ENCODE results near the gene PRRC2C.
"Not testable (repeated sequence)": the region's sequence is repeated elsewhere in the genome, so short reads cannot be mapped to it uniquely, and the experiment has no call there.

The PRRC2C gene

DNA sequence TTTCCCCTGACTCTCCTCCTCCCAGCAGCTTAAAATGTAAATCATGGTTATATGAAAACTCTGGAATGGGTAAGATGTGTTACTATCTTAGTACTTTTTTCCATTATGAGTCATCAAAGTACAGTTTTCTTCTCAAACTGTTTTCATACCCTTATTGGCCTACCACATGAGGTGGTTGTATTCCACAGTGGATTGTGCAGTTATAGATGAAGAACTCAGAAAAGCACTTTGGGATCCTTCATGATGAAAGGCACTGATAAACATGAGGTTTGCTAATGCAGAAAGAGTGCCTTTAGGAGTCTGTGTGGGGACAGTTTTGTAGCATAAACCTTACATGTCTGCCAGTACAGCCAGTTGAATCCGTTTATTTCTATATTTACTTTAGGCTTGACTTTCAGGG, 104.7 kb downstream of the PRRC2C start:
- DNase-seq: no peak

DNA sequence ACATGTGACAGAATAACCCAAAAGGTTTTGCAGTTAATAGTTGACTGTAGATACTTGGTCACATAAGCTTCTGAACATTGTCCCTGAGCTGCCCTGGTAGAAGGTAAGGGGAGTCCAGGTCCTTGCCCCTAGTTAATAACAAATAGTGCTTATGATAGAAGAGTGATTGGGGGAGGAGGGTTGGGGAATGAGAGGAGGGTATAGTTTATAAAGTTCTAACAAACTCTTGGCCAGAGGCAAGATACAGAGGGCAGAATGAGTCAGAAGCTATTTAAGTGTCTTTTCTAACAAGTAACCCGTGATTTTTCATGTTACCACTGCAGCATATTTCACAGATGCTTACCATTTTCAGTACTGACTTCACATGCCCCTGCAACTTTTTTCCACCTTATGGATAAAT, 110.0 kb downstream of the PRRC2C start:
- DNase-seq: no peak

DNA sequence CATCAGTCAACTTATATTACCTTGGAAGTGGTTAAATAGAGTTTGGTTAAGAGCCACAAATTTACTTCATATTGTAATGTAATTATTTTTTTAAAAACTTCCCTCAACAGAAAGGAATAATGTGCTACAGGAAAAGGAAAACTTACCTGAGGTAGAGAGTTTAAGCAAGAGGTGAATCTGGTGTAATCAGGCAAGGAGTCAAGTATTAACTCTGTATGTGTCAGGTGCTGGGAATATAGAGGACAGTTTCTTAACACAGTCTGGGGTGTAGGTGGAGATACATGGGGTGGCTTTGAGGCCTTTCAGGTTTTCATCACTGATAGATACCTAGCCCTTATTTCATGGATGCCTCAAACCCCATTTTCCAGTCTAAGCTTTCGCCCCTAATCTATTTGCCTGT, 110.8 kb downstream of the PRRC2C start:
- no peak for DNase-seq

DNA sequence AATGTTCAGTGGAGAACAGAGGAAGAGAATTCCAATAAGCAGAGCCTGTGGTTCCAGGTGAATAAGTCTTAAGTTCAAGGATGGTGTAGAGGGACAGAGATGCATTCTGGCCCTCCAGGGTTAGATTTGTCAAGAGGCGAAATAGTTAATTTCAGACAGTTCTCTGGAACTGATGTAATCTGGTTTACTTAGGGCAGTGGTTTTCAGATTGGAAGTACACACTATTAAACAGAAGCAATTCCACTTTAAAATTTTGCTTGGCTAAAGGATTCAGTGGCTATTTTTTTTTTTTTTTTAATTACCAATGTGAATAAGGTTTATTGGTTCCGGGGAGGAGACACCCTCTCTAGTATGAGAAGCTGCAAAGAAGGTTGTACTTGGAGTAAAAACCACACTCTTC, 111.4 kb downstream of the PRRC2C start:
- no peak for DNase-seq

DNA sequence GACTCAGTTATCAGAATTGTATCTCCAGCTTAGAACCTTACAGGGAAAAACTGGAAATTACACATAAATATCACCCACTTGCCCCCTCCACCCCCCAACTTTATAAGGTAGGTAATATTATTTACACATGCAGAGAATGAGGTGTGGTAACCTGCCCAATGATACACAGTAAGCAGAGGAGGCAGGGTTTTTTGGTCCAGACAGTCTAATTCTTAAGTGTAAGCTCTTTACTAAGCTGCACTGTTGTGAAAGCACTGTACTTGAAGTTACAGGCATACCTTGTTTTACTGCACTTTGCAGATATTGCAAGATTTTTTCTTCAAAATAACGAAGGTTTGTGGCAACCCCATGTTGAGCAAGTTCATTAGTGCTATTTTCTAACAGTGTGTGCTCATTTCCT, 111.9 kb downstream of the PRRC2C start:
- no peak for DNase-seq

DNA sequence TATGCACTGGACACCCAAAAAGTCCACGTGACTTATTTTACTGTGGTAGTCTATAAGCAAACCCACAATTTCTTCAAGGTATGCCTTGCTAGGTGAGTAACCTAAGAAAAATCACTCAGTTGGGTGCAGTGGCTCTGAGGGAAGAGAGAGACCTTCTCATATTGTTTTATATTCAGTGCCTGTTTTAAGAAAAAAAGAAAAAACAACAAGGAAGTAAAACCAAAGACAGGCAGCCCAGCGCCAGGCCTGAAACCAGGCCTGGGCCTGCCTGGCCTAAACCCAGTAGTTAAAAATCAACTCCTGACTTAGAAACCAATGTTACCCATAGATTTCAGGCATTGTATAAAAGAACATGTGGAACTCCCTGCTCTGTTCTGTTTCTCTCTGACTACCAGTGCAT, 115.0 kb downstream of the PRRC2C start:
- not testable (repeated sequence) for DNase-seq

DNA sequence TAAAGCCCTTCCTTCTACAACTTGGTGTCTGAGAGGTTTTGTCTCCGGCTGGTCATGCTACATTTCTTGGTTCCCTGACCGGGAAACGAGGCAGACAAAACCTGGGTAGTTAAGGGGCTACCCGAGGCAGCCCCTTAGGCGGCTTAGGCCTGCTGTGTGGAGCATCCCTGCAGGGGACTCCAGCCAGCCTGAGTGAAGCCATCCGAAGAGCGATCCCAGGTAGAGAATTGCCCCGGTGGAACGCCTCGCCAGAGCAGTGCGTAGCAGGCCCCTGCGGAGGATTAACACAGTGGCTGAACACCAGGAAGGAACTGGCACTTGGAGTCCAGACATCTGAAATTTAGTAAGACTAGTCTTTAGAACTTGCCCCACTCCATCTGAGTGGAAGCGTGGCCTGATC, 115.5 kb downstream of the PRRC2C start:
- DNase-seq: no peak

DNA sequence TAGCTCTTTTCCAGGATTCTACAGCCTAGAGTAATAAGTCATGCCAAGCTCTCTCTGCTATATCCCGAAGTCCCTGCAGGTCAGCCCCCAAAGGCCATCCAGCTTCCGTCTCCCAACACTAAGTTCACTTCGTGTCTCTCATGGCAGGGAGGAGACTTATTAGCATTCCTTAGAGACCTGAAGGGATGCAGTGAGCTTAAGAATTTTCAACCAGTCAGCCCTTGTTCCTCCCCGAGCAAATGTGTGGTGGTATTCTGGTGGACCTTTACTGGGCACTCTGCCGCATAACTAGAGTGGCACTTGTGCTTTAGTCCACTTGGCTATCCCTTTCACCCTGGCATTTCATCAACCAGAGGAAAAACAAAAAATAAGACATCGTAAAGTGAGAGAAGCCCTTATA, 117.7 kb downstream of the PRRC2C start:
- DNase-seq: not testable (repeated sequence)

DNA sequence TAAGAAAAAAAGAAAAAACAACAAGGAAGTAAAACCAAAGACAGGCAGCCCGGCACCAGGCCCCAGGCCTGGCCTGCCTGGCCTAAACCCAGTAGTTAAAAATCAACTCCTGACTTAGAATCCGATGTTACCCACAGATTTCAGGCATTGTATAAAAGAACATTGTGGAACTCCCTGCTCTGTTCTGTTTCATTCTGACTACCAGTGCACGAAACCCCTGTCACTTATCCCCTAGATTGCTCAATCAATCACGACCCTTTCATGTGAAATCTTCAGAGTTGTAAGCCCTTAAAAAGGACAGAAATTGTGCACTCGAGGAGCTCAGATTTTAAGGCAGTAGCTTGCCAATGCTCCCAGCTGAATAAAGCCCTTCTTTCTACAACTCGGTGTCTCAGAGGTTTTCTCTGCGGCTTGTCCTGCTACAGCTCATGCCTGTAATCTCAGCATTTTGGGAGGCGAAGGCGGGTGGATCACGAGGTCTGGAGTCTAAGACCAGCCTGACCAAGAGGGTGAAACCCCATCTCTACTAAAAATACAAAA, 121.1 kb downstream of the PRRC2C start:
- DNase-seq: no peak

DNA sequence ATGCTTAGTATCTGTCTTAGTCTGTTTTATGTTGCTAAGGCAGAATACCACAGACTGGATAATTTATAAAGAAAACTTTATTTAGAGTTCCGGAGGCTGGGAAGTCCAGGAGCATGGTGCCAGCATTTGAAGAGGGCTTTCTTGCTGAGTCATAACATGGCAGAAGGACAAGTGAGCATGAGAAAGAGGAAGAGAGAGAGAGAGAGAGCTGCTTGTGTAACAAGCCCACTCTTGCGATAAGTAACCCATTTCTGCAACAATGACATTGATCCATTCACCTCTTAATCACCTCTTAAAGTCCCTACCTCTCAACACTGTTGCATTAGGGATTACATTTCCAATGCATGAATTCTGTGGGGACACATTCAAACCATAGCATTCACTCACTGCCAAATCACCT, 125.1 kb downstream of the PRRC2C start:
- DNase-seq: no peak

DNA sequence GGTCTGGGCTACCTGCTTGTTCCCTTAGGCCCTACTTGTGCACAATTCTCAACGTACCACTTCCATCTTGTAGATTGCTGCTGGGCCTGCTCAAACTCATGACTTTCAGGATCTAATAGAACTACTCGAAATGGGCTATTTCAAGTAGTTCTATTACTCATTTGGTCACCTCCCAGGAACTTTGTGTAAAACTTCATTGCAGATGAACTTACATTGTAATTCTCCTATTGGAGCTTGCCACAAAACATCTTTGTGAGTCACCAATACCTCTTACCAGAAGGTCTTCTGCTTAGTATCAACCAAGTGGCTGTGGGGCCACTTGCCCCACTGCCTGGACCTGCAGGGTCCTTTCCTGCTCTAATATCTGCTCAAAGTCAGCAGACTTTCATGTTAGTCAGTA, 126.0 kb downstream of the PRRC2C start:
- no peak for DNase-seq

DNA sequence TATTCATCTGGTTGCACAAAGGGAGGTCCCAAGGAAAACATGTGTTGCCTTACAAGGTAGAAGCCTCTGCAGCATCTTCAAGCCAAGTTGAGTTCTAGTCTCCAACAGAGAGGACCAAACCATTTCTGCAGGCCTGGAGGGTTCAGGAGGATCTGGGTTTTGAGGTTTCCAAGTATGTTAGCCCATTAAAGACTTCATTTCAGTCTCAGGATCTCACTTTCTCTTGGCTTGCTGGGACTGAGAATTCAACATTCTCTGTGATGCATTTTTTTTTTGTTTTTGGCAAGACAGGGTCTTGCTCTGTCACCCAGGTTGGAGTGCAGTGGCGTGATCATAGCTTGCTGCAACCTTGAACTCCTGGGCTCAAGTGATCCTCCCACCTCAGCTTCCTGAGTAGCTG, 128.0 kb downstream of the PRRC2C start:
- DNase-seq: no peak

DNA sequence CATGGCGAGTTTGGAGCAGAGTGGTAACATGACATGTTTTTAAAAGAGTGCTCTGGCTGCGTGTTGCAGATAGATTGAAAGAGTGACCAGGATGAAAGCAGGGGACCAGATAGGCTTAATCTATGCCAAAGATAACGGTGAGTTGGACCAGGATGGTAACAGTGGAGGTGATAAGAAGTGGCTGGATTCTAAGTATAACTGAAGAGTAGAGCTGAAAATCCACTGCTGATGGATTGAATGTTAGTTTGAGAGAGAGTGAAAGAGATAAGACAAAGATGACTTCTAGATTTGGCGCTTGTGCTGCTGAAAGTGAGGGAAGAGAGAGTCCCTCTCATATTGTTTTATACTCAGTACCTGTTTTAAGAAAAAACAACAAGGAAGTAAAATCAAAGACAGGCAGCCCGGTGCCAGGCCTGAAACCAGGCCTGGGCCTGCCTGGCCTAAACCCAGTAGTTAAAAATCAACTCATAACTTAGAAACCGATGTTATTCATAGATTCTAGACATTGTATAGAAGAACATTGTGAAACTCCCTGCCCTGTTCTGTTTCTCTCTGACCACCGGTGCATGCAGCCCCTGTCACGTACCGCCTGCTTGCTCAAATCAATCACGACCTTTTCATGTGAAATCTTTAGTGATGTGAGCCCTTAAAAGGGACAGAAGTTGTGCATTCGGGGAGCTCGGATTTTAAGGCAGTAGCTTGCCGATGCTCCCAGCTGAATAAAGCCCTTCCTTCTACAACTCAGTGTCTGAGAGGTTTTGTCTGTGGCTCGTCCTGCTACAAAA, 130.0 kb downstream of the PRRC2C start:
- not testable (repeated sequence) for DNase-seq

DNA sequence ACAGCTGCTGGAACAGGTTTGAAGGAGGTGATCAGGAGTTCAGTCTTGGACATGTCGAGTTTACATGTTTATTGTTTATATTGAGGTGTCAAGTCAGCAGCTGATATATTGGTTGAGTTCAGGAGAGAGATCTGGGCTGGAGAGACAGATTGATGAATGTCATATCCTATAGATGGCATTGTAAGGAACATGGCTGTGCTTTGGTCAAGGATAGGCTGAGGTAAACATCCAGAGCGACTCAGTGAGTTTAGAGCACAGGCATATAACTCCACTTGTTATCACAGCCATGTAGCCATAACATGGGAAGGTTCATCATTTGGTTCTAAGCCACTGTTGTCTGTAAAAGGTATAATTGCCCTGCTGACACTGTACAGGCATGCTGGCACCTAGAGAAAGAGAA, 131.3 kb downstream of the PRRC2C start:
- DNase-seq: no peak

DNA sequence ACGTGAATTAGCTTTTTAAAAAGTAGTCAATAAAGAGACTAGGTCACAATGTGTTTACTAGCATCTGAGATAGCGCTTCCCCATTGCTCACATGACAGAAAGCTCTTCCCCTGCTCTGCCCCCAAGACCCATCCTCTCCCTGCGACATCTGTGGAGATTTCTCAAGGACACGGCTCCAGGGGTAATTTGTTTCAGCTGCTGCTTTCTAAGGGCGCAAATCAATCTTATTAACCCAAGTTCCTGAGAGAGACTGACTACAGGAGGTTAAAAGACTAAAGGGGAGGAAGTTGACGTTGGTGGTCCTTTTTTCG, 136.8 kb downstream of the PRRC2C start, which contains the start of gene MYOCOS:
MYOCOS (plus strand) TSS at position 92 of the 311 bp plus-strand sequence. CDS start 1,641 bp downstream, outside the sequence.
- no peak for DNase-seq

DNA sequence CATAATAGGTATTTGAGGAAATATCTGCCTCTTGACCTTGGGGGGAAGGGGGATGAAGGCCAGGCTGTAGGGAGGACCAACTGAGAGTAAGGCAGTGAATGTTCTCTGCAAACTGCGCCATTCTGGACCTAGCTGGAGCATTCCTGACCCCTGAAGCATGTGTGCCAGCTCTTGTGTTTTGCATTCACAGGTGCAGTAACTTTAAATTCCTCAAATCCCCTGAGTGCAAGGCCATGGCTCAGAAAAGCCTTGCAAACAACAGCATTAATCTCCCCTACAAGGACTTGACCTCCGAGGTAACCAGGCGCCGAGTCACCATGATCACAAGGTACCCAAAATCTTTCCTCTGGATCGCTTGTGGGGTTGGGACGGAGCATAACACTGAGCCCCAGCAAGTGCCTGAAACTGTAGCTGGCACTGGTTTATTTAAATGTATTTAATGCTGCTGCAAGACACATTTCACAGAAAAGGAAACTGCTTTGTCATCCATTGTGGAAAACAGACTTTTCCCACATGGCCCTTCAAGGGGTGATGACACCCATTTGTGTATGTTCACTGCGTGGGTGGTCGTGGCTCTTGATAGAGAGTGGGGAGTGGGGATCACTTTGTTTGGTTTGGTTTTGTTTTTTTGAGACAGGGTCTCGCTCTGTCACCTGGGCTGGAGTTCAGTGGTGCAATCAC, 138.5 kb downstream of the PRRC2C start:
- no peak for DNase-seq

DNA sequence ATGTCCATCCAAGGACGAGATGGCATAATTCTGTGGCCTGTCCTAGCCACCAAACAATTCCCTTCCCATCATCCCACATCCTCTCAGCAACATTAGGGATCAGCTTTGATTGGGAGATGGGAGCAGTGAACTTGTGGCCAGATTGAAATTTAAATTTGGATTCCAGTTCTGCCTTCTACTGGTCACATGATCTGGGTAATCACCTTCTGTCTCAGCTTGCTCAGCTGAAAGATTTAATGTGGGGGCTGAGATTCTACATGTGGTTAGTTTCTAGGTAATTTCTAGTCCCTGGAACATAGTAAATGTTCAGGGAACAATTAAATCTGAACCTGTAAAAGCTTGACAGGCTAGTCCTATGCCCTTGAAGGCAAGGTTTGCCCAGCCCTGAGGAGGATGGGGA, 139.9 kb downstream of the PRRC2C start:
- no peak for DNase-seq

DNA sequence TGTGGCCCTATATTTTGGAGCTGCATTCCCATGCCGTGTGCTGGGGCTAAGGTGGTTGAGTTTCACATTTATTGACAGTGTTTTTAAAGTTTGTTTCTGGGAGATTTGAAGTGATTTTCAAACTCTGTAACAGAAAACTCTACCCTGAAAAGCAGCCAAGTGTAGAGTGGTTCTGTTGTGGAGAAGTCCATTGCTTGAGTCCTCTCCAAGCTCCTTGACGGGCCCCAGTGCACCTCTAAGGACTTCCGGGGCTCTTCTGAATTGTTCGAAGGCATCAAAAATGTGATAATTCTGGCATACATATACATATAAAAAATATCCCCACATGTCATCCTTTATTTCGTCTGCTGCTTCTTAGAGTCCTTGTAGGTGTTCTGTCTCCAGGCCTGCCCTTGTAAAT, 141.7 kb downstream of the PRRC2C start:
- DNase-seq: no peak

DNA sequence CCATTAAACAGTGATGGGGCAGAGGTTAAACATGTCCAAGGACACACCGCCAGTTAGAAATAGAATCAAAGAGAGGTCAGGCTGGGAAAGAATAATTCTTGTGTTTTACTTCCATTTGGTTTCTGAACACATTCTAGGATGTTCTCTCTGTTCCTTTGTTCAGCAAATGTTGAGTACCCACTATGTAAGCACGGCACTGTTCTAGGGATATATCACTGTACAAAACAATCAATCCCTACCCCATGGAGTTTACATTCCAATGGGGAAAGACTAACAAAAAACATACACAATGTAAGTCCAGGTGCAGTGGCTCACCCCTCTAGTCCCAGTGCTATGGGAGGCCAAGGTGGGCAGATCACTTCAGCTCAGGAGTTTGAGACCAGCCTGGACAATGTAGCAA, 142.9 kb downstream of the PRRC2C start:
- DNase-seq: no peak

DNA sequence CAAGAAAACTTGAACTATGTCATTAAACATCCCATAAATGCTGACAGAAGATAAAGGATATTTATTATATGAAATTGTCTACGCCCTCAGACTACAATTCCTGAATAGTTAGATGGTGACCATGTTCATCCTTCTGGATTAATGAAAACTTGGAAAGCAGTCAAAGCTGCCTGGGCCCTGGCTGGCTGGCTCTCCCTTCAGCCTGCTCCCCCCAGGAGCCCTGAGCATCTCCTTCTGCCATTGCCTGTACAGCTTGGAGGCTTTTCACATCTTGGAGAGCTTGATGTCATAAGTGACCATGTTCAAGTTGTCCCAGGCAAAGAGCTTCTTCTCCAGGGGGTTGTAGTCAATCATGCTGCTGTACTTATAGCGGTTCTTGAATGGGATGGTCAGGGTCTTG, 150.3 kb downstream of the PRRC2C start:
- peak in 1 of 2 experiments; percentile 27 for DNase-seq

DNA sequence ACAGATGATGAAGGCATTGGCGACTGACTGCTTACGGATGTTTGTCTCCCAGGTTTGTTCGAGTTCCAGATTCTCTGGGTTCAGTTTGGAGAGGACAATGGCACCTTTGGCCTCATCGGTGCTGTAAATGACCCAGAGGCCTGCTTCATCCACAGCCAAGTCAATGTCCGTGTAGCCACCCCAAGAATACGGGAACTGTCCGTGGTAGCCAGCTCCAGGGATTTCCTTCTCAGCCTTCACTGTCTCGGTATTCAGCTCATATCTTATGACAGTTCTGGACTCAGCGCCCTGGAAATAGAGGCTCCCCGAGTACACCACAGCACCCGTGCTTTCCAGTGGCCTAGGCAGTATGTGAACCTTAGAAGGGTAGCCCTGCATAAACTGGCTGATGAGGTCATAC, 150.8 kb downstream of the PRRC2C start:
- DNase-seq: no peak

DNA sequence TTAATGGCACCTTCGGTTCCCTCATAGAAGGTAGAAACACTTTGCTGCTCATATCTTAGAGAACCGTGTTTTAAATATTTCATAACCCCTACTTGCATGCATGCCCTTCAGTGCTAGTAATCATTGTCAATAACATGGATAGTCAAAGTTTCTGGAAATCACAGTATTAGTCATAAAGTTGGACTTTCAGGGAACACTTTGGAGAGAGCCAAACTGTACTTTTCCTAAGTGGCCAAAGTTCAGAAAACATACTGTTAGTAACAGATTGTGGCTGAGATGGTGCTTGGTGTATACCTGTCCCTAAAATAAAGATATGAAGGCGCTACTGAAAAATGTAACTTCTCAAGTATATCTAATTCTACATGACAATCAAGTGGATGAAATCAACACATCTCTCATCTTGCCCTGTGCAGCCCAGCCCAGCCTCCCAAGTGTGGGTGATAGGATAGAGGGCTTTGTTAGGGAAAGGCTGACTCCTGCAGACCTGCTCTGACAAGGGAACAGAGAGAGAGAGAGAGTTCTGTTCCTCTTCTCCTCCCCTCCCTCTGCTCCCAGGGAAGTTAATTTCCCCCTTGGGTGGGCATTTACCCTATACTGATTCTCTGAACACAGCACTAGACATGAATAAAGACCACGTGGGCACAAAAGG, 152.7 kb downstream of the PRRC2C start:
- DNase-seq: no peak

DNA sequence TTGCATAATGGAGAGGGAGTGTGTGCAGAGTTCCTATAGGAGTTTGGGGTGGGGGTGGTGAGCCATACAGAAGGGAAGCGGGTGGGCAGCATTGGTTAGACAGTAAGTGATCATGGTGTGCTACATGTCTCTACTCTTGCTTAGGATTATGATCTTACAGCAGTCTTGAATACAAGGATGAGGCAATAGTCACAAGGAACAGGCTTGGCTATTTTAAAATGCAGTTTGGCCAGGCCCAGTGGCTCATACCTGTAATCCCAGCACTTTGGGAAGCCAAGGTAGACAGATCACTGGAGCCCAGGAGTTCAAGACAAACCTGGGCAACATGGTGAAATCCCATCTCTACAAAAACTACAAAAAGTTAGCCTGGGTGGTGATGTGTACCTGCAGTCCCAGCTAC, 154.9 kb downstream of the PRRC2C start:
- DNase-seq: no peak

Data from cerebellar nuclear complex (tissue), 1 donor.